Esophagus squamous epithelium (tissue), 4 donors: ENCODE data around the gene SYNPO2.

Experiments used
- POLR2A ChIP-seq, 4 donors: fragments of 450-650 bp; IDR thresholded peaks; one replicate each; pipeline ENCODE4 v1.6.1; 2017; ENCODE audit warnings: antibody characterized with exemption in 4 of 4, mild to moderate bottlenecking in 4 of 4, moderate library complexity in 3 of 4
- TF ChIP-seq, protein P1 (sequence below), 6 experiments: fragments of 450-650 bp in 4 of 6; fragments of 200-600 bp in 2 of 6; sonication (generic) in 2 of 6; IDR thresholded peaks; one replicate each; pipeline ENCODE4 v1.5.1; 2016 to 2019; ENCODE audit warnings: antibody characterized with exemption in 6 of 6, mild to moderate bottlenecking in 4 of 6, moderate library complexity in 4 of 6

DNA sequence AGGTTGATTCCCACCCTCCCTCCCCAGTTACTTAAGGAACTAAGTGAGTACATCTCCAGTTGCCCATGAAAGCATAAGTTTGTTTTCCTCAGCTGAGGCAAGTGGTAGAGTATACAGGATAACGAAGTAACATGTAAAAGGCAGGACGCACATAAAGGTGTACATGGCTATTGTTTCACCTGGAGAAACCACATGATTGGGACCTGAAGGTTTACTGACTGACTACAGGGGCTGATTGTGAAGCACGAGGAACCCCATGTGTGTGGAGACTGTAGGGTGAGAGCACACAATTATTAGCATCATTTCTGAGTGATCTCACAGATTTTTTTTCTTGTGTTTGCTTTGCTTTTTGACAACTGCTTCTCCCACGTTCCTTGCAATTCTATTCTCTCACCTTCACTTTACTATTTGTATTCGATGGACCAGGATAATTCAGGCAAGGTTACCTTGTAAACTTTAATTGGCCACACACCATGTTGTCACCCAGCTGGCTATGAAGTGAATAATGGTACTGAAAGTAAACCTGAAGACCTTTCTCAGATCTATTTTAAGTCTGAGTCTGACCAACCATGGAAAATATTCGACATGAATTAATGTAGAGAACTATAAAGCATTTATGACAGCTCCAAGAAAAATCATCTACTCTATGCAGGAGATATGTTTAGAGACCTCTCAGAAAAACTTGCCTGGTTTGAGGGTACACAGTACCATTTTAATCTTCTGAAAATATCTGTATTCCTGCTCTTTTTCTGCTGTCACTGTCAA lies 144.4 kb downstream of the SYNPO2 start:
- TF ChIP-seq, protein P1, sequence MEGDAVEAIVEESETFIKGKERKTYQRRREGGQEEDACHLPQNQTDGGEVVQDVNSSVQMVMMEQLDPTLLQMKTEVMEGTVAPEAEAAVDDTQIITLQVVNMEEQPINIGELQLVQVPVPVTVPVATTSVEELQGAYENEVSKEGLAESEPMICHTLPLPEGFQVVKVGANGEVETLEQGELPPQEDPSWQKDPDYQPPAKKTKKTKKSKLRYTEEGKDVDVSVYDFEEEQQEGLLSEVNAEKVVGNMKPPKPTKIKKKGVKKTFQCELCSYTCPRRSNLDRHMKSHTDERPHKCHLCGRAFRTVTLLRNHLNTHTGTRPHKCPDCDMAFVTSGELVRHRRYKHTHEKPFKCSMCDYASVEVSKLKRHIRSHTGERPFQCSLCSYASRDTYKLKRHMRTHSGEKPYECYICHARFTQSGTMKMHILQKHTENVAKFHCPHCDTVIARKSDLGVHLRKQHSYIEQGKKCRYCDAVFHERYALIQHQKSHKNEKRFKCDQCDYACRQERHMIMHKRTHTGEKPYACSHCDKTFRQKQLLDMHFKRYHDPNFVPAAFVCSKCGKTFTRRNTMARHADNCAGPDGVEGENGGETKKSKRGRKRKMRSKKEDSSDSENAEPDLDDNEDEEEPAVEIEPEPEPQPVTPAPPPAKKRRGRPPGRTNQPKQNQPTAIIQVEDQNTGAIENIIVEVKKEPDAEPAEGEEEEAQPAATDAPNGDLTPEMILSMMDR (IDR thresholded peaks at IDR 0.05): no peak
- no peak for TF ChIP-seq POLR2A (IDR thresholded peaks at IDR 0.05)
